ENCODE data around the gene XYLT2. TPM values are rescaled to one million over a fixed set of nuclear protein-coding genes. Genes with fewer than 3 reads are reported as not detected.

Gene XYLT2
- total RNA-seq, 4 donors from 2014 or later, result 17.7 to 41.3 (median 27.1) TPM

DNA sequence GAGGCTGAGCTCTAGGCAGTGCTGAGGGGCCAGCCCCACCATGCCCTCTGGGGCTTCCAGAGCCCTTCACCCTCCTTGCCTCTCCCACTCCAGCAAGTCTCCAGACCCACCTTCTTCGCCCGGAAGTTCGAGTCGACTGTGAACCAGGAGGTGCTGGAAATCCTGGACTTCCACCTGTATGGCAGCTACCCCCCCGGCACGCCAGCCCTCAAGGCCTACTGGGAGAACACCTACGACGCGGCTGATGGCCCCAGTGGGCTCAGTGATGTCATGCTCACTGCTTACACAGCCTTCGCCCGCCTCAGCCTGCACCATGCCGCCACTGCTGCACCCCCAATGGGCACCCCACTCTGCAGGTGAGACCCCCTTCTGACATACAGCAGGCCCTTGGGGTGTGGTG, 10.5 kb downstream of the XYLT2 start:
- H3K27me3 ChIP-seq, result no peaks in the 10 kb centered on the region
- H3K4me3 ChIP-seq, result no peak overlapping the region
- H3K36me3 ChIP-seq, result peaks cover 0 to 72% (median 0%) of the 10 kb centered on the region in 3 donors
- no peak overlapping the region for H3K27ac ChIP-seq
- peak in 1 of 3 donors; percentile 45 for DNase-seq
- H3K4me1 ChIP-seq, result no peaks in the 10 kb centered on the region
- H3K9me3 ChIP-seq, result no peaks in the 10 kb centered on the region
- no peak for TF ChIP-seq POLR2A (IDR thresholded peaks at IDR 0.05)
- TF ChIP-seq, protein P1, sequence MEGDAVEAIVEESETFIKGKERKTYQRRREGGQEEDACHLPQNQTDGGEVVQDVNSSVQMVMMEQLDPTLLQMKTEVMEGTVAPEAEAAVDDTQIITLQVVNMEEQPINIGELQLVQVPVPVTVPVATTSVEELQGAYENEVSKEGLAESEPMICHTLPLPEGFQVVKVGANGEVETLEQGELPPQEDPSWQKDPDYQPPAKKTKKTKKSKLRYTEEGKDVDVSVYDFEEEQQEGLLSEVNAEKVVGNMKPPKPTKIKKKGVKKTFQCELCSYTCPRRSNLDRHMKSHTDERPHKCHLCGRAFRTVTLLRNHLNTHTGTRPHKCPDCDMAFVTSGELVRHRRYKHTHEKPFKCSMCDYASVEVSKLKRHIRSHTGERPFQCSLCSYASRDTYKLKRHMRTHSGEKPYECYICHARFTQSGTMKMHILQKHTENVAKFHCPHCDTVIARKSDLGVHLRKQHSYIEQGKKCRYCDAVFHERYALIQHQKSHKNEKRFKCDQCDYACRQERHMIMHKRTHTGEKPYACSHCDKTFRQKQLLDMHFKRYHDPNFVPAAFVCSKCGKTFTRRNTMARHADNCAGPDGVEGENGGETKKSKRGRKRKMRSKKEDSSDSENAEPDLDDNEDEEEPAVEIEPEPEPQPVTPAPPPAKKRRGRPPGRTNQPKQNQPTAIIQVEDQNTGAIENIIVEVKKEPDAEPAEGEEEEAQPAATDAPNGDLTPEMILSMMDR (IDR thresholded peaks at IDR 0.05), result no peak

DNA sequence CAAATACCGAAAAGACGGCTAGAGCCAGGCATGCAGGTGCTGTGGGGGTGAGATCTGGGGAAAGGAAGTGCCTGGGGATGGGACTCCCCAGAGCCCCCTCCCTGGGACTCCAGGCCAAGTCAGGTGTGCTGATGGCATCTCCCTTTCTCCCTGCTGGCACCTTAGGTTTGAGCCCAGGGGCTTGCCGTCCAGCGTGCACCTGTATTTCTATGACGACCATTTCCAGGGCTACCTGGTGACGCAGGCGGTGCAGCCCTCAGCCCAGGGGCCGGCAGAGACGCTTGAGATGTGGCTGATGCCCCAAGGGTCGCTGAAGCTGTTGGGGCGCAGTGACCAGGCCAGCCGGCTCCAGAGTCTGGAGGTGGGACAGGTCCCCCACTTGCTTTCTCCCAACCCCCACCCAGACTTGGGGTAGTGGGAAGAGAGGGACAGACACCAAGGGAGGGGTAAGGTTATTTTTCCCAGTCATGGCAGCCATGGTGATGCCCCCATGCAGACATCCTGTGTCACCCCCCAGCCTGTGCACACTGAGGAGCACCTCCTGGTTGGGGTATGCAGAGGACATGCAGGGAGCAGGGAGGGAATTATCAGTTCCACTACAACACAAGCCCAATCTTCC, 11.1 kb downstream of the XYLT2 start:
- Histone ChIP-seq H3K9me3 (no peaks in the 10 kb centered on the region), H3K4me3 (no peak overlapping the region), H3K4me1 (peaks cover 0 to under 1% (median 0%) of the 10 kb centered on the region in 4 donors), H3K27me3 (no peaks in the 10 kb centered on the region), H3K27ac (no peak overlapping the region), H3K36me3 (peaks cover 0 to 72% (median 0%) of the 10 kb centered on the region in 3 donors)
- peak in 1 of 3 donors; percentile 40 for DNase-seq
- no peak for TF ChIP-seq POLR2A (IDR thresholded peaks at IDR 0.05)
- TF ChIP-seq, protein P1 (IDR thresholded peaks at IDR 0.05), result no peak

DNA sequence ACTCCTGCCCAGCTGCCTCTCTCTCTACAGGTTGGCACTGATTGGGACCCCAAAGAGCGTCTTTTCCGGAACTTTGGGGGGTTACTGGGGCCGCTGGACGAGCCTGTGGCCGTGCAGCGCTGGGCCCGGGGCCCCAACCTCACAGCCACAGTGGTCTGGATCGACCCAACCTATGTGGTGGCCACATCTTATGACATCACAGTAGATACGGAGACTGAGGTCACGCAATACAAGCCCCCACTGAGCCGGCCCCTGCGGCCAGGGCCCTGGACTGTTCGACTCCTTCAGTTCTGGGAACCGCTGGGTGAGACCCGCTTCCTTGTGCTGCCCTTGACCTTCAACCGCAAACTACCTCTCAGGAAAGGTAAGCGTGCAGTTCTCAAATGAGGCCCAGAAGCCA, 12.3 kb downstream of the XYLT2 start:
- TF ChIP-seq, protein P1 (IDR thresholded peaks at IDR 0.05), result no peak
- no peak for TF ChIP-seq POLR2A (IDR thresholded peaks at IDR 0.05)
- Histone ChIP-seq H3K9me3 (no peaks in the 10 kb centered on the region), H3K4me1 (peaks cover 0 to 7% (median 3%) of the 10 kb centered on the region in 4 donors), H3K27me3 (no peaks in the 10 kb centered on the region), H3K4me3 (no peak overlapping the region), H3K36me3 (peaks cover 0 to 65% (median 0%) of the 10 kb centered on the region in 3 donors), H3K27ac (no peak overlapping the region)
- peak in 1 of 3 donors; percentile 42 for DNase-seq

DNA sequence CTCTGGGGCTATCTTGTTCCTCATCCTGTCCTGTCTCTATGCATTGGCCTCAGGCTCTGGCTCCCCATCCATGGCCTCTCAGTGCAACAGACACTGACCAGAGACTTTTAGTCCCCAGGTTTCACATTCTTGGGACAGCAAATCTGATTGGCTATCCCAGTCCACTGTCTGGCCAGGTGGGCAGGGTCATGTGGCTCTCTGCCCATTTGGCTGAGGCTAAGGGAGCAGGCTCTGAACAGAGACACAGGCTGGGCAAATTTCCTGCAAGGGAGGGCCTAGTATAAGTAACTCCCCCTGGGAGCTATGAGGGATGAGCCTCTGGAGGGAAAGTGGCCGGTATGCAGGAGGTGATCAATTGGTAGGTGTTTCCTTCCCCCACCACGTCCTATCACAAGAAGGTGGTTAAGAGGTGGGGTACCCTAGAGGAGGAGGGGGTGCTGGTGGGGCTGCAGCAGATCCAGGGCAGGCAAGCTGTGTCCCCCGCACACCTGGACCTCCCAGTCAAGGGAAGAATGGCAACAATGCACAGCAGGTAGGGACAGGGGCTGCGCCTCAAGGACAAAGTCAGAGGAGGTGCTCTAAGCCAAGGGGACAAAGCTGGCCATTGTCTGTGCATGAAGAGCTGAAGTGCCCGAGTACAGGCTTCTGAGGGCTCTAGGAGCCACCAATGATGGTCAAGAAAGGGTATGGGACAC, 13.2 kb downstream of the XYLT2 start:
- Histone ChIP-seq H3K36me3 (peaks cover 0 to 56% (median 0%) of the 10 kb centered on the region in 3 donors), H3K27me3 (no peaks in the 10 kb centered on the region), H3K27ac (no peak overlapping the region), H3K4me1 (peaks cover 0 to 7% (median 3%) of the 10 kb centered on the region in 4 donors), H3K4me3 (no peak overlapping the region), H3K9me3 (no peaks in the 10 kb centered on the region)
- TF ChIP-seq, protein P1 (IDR thresholded peaks at IDR 0.05), result no peak
- no peak for TF ChIP-seq POLR2A (IDR thresholded peaks at IDR 0.05)
- DNase-seq, result peak in 1 of 3 donors; percentile 27

DNA sequence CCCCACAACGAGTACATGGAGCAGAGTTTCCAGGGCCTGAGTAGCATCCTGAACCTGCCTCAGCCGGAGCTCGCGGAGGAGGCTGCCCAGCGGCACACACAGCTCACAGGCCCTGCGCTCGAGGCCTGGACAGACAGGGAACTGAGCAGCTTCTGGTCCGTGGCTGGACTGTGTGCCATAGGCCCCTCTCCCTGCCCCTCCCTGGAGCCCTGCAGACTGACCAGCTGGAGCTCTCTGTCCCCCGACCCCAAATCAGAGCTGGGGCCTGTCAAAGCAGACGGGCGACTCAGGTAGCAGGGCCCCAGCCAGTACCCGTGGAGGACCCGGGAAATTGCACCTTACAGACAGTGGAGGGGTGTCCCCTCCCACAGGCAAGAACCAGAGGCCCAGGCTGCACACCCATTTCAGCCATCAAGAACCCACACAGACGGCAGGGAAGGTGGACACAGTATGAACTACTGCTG, 14.1 kb downstream of the XYLT2 start:
- TF ChIP-seq, protein P1 (IDR thresholded peaks at IDR 0.05), result no peak
- no peak for TF ChIP-seq POLR2A (IDR thresholded peaks at IDR 0.05)
- peak in 1 of 3 donors; percentile 43 for DNase-seq
- H3K36me3 ChIP-seq, result peaks cover 0 to 48% (median 0%) of the 10 kb centered on the region in 3 donors
- H3K27ac ChIP-seq, result no peak overlapping the region
- peaks cover 0 to 7% (median 3%) of the 10 kb centered on the region in 4 donors for H3K4me1 ChIP-seq
- no peaks in the 10 kb centered on the region for H3K27me3 ChIP-seq
- no peak overlapping the region for H3K4me3 ChIP-seq
- no peaks in the 10 kb centered on the region for H3K9me3 ChIP-seq
